Left hindlimb (tissue), 1 donor: ENCODE measurements around the gene COMT.
A peak's percentile ranks its signal among the peaks of the same experiment; 100 is the strongest.
"Not testable (repeated sequence)": the region's sequence is repeated elsewhere in the genome, so short reads cannot be mapped to it uniquely, and the experiment has no call there.

ENCODE experiments used
- DNase-seq: peaks from one replicate; pipeline ENCODE4 v3.0.0-alpha.2; 2018

Gene COMT

GRCh38 chr22:19909350-19910179 is 32.0 kb upstream of the COMT start:
- peak; percentile 82 for DNase-seq

GRCh38 chr22:19910180-19910744 is 31.3 kb upstream of the COMT start:
- DNase-seq = no peak

- DNase-seq = no peak
These were observed 29.9 kb upstream of the COMT start for GRCh38 chr22:19911540-19912270.

GRCh38 chr22:19912271-19912999 is 29.1 kb upstream of the COMT start:
- DNase-seq = peak; percentile 76

GRCh38 chr22:19913337-19913936 is 28.1 kb upstream of the COMT start:
- DNase-seq = no peak

- DNase-seq = no peak
These were observed 27.2 kb upstream of the COMT start for GRCh38 chr22:19914201-19914943.

- DNase-seq = no peak
These were observed 26.2 kb upstream of the COMT start for GRCh38 chr22:19915287-19915954.

- no peak for DNase-seq
These were observed 25.6 kb upstream of the COMT start for GRCh38 chr22:19916006-19916405.

- no peak for DNase-seq
These were observed 24.6 kb upstream of the COMT start for GRCh38 chr22:19916941-19917340.

- no peak for DNase-seq
These were observed 24.0 kb upstream of the COMT start for GRCh38 chr22:19917389-19918138.

GRCh38 chr22:19918332-19919106 is 23.1 kb upstream of the COMT start:
- no peak for DNase-seq

- DNase-seq = no peak
These were observed 21.7 kb upstream of the COMT start for GRCh38 chr22:19919701-19920363.

- DNase-seq = no peak
These were observed 20.0 kb upstream of the COMT start for GRCh38 chr22:19921544-19922081.

GRCh38 chr22:19923914-19924513 is 17.6 kb upstream of the COMT start:
- DNase-seq = no peak

- DNase-seq = not testable (repeated sequence)
These were observed 15.5 kb upstream of the COMT start for GRCh38 chr22:19926028-19926427.

- DNase-seq = no peak
These were observed 13.9 kb upstream of the COMT start for GRCh38 chr22:19927696-19928095.

- DNase-seq = no peak
These were observed 13.4 kb upstream of the COMT start for GRCh38 chr22:19928207-19928606.
